Testis (tissue), 3 donors: ENCODE measurements around the gene ZIC2. TPM values are rescaled to one million over a fixed set of nuclear protein-coding genes. Genes with fewer than 3 reads are reported as not detected.
A peak's percentile ranks its signal among the peaks of the same experiment; 100 is the strongest.

Source experiments
- DNase-seq: peaks from one replicate; pipeline ENCODE4 v3.0.0-alpha.2; 2019
- H3K27ac ChIP-seq, 2 donors: fragments of 200-600 bp; sonication (generic); one replicate each; pipeline ENCODE4 v1.5.1; 2019
- H3K27me3 ChIP-seq: fragments of 200-600 bp; sonication (generic); one replicate; pipeline ENCODE4 v1.5.1; 2019
- H3K36me3 ChIP-seq: fragments of 200-600 bp; sonication (generic); one replicate; pipeline ENCODE4 v1.5.1; 2017; ENCODE audit warnings: low read depth; ENCODE audit errors: missing control alignments
- H3K4me1 ChIP-seq: fragments of 200-600 bp; sonication (generic); one replicate; pipeline ENCODE4 v1.5.1; 2019
- H3K4me3 ChIP-seq, 2 donors: fragments of 200-600 bp; sonication (generic); one replicate each; pipeline ENCODE4 v1.5.1; 2017 to 2019
- H3K9me3 ChIP-seq: fragments of 200-600 bp; sonication (generic); one replicate; pipeline ENCODE4 v1.5.1; 2017
- POLR2A ChIP-seq: fragments of 450-650 bp; IDR thresholded peaks from one replicate; pipeline ENCODE4 v1.6.1; 2017; ENCODE audit warnings: antibody characterized with exemption, mild to moderate bottlenecking, moderate library complexity
- WGBS, 2 donors: methylation state at CpG; one replicate each; pipeline ENCODE4 v1.1.5; 2018; 5-methylcytosine and 5-hydroxymethylcytosine counted together
- intact Hi-C: fragments of 100-400 bp; cut with DNase I; formaldehyde crosslinking; loops from one replicate; pipeline ENCODE4 v1.15.1; 2023; ENCODE audit warnings: low total_unique reads
- polyA plus RNA-seq: library from polyadenylated mRNA; stranded (reverse); fragments of 350-450 nt; fragmentation: Illumina TruSeq; extraction: RNeasy Lipid Tissue Mini Kit (QIAGEN cat#74804); gene quantifications from one replicate; pipeline ENCODE4 v1.2.3, GENCODE V29; 2014; ENCODE audit warnings: low read depth, low replicate concordance; ENCODE audit not compliant: insufficient read depth
- total RNA-seq, 2 donors: library from RNA; depleted of rRNA; stranded (reverse); fragments of >200 nt; gene quantifications; one replicate each; pipeline ENCODE4 v1.2.3, GENCODE V29; 2016
- TF ChIP-seq, protein P1 (sequence below), 3 experiments: fragments of 450-650 bp in 2 of 3; fragments of 200-600 bp in 1 of 3; sonication (generic) in 1 of 3; IDR thresholded peaks; one replicate each; pipeline ENCODE4 v1.5.1; 2016 to 2019; ENCODE audit warnings: antibody characterized with exemption in 3 of 3, mild to moderate bottlenecking in 2 of 3, moderate library complexity in 1 of 3

Gene ZIC2
- total and polyA plus RNA-seq, 3 donors from 2014 or later, result 1.3 to 11.5 (median 6.9) TPM

DNA sequence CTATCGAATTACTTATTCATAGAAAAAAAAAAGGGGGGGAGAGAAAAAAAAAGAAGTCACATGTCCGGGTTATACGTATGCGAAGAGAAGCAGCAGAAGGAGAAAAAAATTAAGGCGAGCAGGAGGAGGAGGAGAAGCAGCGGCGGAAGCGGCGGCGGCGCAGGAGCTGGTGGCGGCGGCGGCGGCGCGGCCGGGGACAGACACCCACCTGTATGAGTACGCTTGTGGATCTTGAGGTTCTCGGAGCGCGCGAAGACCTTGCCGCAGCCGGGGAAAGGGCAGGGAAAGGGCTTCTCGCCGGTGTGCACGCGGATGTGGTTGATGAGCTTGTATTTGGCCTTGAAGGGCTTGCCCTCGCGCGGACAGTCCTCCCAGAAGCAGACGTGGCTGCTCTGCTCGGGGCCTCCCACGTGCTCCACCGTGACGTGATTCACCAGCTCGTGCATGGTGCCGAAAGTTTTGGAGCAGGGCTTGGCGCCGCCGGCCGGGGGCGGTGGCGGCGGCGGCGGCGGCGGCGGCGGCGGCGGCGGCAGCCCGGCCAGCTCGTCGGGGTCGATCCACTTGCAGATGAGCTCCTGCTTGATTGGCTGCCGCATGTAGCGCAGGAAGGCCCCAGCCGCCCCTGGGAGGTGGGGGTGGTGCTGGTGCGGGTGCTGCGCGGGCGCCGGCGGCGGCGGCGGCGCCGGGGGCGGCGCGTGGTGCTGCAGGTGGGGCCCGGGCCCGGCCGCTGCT lies 11.5 kb upstream of the ZIC2 start:
- Histone ChIP-seq H3K4me1 (peaks cover 4% of the 10 kb centered on the region), H3K4me3 (peak overlapping the region; percentile 24 to 32), H3K27ac (no peak overlapping the region), H3K36me3 (no peaks in the 10 kb centered on the region), H3K9me3 (no peaks in the 10 kb centered on the region), H3K27me3 (peaks cover 12% of the 10 kb centered on the region)
- TF ChIP-seq POLR2A, result no peak
- TF ChIP-seq, protein P1, sequence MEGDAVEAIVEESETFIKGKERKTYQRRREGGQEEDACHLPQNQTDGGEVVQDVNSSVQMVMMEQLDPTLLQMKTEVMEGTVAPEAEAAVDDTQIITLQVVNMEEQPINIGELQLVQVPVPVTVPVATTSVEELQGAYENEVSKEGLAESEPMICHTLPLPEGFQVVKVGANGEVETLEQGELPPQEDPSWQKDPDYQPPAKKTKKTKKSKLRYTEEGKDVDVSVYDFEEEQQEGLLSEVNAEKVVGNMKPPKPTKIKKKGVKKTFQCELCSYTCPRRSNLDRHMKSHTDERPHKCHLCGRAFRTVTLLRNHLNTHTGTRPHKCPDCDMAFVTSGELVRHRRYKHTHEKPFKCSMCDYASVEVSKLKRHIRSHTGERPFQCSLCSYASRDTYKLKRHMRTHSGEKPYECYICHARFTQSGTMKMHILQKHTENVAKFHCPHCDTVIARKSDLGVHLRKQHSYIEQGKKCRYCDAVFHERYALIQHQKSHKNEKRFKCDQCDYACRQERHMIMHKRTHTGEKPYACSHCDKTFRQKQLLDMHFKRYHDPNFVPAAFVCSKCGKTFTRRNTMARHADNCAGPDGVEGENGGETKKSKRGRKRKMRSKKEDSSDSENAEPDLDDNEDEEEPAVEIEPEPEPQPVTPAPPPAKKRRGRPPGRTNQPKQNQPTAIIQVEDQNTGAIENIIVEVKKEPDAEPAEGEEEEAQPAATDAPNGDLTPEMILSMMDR (IDR thresholded peaks at IDR 0.05), result no peak
- 2% methylated on average over 31 to 61 of the region's 79 CpGs for WGBS, 2 donors
- intact Hi-C loops, result no loop called here
- no peak for DNase-seq

DNA sequence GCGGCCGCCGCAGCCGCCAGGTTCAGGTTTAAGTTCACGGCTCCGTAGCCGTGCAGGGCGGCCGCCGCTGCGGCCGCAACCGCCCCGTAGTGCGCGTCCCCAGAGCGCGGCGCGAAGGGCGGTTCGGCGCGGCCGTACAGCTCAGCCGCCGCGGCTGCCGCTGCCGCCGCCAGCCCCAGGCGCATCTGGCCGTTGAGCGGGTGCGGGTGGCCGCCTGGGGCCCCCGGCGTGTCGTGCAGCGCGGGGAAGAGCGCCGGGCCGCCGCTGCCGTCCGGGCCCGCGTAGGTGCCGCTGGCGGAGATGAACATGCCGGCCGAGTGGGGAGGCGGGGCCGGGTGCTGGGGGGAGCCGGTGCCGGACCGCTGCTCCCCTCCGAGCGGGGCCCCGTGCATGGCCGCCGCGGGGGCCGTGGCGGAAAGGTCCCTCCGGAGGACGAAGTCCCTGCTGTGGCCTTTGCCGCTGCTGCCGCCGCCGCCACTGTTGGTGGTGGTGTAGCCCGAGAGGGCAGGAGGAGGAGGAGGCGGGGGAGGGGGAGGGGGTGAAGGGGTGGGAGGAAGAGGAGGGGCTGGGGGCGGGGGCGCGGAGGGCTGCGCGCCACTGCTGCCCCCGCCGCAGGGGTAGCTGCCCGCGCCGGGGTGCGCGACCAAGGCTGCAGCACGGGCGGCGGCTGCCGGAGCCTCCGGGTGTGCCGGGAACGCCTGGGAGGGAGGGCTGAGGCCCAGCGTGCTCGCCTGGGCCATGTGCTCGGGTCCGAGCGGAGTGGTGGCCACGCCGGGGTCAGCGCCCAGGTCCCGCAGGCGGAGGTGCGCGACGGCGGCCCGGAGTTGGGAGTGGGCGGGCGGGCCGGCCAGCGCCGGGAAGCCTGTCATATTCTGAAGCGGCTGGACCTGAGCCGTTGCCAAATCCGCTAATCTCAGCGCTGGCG lies 10.7 kb upstream of the ZIC2 start:
- peak overlapping the region; percentile 16 to 29 for H3K4me3 ChIP-seq
- TF ChIP-seq POLR2A, result no peak
- TF ChIP-seq, protein P1 (IDR thresholded peaks at IDR 0.05), result no peak
- 1 to 5% methylated on average over 5 to 71 of the region's 118 CpGs for WGBS, 2 donors
- intact Hi-C loops, result no loop called here
- no peaks in the 10 kb centered on the region for H3K9me3 ChIP-seq
- DNase-seq, result no peak
- H3K4me1 ChIP-seq, result peaks cover 4% of the 10 kb centered on the region
- peaks cover 12% of the 10 kb centered on the region for H3K27me3 ChIP-seq
- H3K27ac ChIP-seq, result no peak overlapping the region
- H3K36me3 ChIP-seq, result no peaks in the 10 kb centered on the region

DNA sequence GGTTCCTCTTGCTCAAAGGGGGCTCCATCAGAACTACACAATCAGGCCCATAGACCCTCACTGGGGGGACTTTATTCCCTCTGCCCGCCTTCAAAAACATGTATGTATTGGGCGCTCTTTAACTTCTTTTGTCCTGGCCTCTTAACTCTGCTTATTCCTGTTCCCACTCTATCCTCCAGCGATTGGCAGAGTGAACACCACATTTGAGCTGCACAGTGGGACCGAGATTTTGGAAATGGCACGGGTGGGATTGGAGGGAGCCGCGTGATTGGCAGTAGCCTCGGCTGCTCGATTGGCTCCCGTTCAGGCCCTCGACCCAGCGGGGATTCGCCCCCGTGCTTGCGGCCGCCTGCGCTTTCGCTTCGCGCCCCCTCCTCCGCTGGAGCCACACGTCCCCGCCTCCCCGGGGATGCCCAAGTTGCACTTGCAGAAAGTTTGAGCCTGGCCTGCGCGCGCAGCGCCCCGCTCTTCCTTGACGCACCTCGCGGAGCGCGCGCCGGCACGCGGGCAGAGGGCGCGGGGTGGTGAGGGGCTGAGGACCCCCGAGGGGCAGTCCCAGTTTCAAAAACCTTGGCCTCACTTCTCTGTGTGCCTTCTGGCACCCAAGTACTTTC lies 9.9 kb upstream of the ZIC2 start, which contains the start of gene ZIC5:
TSS of gene ZIC5 (minus strand) at position 192 of the 614 bp plus-strand sequence. CDS start at position 28, 164 bp downstream.
- H3K9me3 ChIP-seq, result no peaks in the 10 kb centered on the region
- TF ChIP-seq, protein P1 (IDR thresholded peaks at IDR 0.05), result no peak
- no peak for TF ChIP-seq POLR2A
- DNase-seq, result no peak
- intact Hi-C loops, result no loop called here
- H3K27me3 ChIP-seq, result peaks cover 12% of the 10 kb centered on the region
- H3K4me1 ChIP-seq, result peaks cover 4% of the 10 kb centered on the region
- H3K4me3 ChIP-seq, result peak within 1 kb of the TSS; percentile 16 to 29
- H3K27ac ChIP-seq, result no peak within 1 kb of the TSS
- H3K36me3 ChIP-seq, result no peaks in the 10 kb centered on the region
- WGBS, 2 donors, result 5 to 9% methylated on average over 10 to 41 of the region's 41 CpGs

DNA sequence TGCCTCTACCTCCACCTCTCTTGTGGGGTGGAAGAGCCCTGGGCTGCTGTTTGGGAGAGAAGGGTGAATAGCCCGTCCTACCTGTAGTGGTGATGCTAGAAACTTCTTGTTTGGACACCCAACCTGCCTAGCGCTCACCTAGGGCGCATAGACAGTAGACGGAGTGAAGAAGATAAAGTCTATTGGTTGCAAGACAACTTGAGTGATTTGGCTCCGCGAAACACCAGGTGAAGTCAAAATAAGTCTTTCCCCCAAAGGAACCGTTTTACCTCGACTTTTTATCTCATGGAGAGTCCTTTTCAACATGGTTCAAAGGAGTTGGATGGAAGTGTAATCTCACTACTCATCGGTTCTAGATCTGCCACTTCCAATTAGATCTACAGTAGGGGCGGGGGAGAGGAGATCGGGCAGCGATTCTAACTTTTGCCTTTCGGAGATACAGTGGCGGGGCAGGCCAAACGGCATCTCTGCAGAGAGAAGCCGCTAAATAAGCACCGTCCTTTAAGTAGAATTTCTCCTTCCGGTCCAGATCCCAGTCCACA lies 9.3 kb upstream of the ZIC2 start:
- intact Hi-C loops, result no loop called here
- no peak for TF ChIP-seq POLR2A
- TF ChIP-seq, protein P1 (IDR thresholded peaks at IDR 0.05), result no peak
- no peak for DNase-seq
- Histone ChIP-seq H3K27ac (no peak overlapping the region), H3K9me3 (no peaks in the 10 kb centered on the region), H3K27me3 (peaks cover 12% of the 10 kb centered on the region), H3K36me3 (no peaks in the 10 kb centered on the region), H3K4me1 (peaks cover 4% of the 10 kb centered on the region), H3K4me3 (peak overlapping the region in 1 of 2 donors; percentile 29)
- WGBS, 2 donors, result 8 to 9% methylated on average over 18 of the region's 18 CpGs
